Right lobe of liver (tissue), 6 donors: ENCODE results near the gene KRT83. TPM values are rescaled to one million over a fixed set of nuclear protein-coding genes. Genes with fewer than 3 reads are reported as not detected.

Source experiments
- ATAC-seq, 4 donors: fragments of 200-7000 bp; cut with Tn5 transposase; one replicate each; pipeline ENCODE4 v1.9.1; 2020; ENCODE audit warnings: mild to moderate bottlenecking in 4 of 4, moderate library complexity in 4 of 4
- DNase-seq, 3 donors: peaks; one replicate each; pipeline ENCODE4 v3.0.0-alpha.2; 2020
- H3K27ac ChIP-seq, 3 donors: fragments of 200-600 bp; one replicate each; pipeline ENCODE4 v1.8.0; 2022
- H3K27me3 ChIP-seq, 2 donors: fragments of 200-600 bp; one replicate each; pipeline ENCODE4 v1.8.0; 2022
- H3K36me3 ChIP-seq, 4 donors: fragments of 200-600 bp; sonication (generic) in 1 of 4; one replicate each; pipeline versions ENCODE4 v1.5.1 to v1.8.0; 2017 to 2022; ENCODE audit warnings: control low read depth in 1 of 4
- H3K4me1 ChIP-seq, 4 donors: fragments of 200-600 bp; sonication (generic) in 1 of 4; one replicate each; pipeline versions ENCODE4 v1.5.1 to v1.8.0; 2017 to 2022; ENCODE audit warnings: control low read depth in 1 of 4
- H3K4me3 ChIP-seq, 3 donors: fragments of 200-600 bp; one replicate each; pipeline ENCODE4 v1.8.0; 2022
- H3K9me3 ChIP-seq, 4 donors: fragments of 200-600 bp; sonication (generic) in 1 of 4; one replicate each; pipeline versions ENCODE4 v1.5.1 to v1.8.0; 2017 to 2022; ENCODE audit warnings: control low read depth in 1 of 4
- POLR2A ChIP-seq: fragments of 450-650 bp; IDR thresholded peaks from one replicate; pipeline ENCODE4 v1.6.1; 2017; ENCODE audit warnings: antibody characterized with exemption, mild to moderate bottlenecking
- WGBS: methylation state at CpG from one replicate; pipeline ENCODE4 v1.1.6; 2018; ENCODE audit warnings: low coverage, low lambda C conversion rate; ENCODE audit not compliant: insufficient coverage; ENCODE audit errors: missing lambda C conversion rate; 5-methylcytosine and 5-hydroxymethylcytosine counted together
- intact Hi-C, 2 donors: fragments of 100-400 bp; cut with DNase I; formaldehyde crosslinking; loops; one replicate each; pipeline versions ENCODE4 v1.11.2 to v1.14.1; 2022
- total RNA-seq, 6 experiments: library from RNA; depleted of rRNA in 2 of 6; stranded (reverse); fragments of >200 nt in 2 of 6; fragmentation: NEBNext Ultra II Directional in 3 of 6; extraction: Animal tissue kit (Norgen Biotek cat#: 25700) in 3 of 6; gene quantifications; one replicate each; pipeline versions ENCODE4 v1.1.0 to v1.2.4, GENCODE V29; 2016 to 2023
- TF ChIP-seq, protein P1 (sequence below), 4 donors: fragments of 200-600 bp in 3 of 4; fragments of 450-650 bp in 1 of 4; IDR thresholded peaks; one replicate each; pipeline versions ENCODE4 v1.5.1 to v1.8.0; 2016 to 2022; ENCODE audit warnings: antibody characterized with exemption in 4 of 4, mild to moderate bottlenecking in 2 of 4
- donor health status: DM: no; HTN: yes; CAD: no.
- donor health status: DM: no; HTN: no; CAD: no.
- donor health status: DM: no; HTN: no; CAD: no.
- donor health status: DM: no; HTN: yes; CAD: no.
- donor health status: DM: no; HTN: yes; CAD: no.

Gene KRT83
- total RNA-seq, 6 experiments from 2014 or later, result not detected

DNA sequence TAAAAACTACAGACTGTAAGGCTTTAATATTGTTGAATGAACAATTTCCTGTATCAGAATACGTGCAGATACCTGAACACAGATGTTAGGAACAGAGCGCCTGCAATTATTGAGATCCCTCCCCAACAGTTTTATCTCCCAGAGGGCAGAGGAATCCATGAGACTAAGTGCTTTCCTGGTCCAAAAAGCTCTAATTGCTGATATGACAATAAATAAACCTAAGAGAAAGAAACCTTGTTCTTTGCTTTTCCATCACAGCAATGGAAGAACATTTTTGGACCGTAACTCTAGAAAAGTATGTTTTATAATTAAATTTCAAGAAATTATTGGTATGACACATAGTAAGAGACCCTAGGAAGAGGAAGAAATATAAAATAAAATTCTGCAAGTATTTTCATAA lies 13.0 kb upstream of the KRT83 start:
- intact Hi-C loops, result no loop called here
- TF ChIP-seq, protein P1, sequence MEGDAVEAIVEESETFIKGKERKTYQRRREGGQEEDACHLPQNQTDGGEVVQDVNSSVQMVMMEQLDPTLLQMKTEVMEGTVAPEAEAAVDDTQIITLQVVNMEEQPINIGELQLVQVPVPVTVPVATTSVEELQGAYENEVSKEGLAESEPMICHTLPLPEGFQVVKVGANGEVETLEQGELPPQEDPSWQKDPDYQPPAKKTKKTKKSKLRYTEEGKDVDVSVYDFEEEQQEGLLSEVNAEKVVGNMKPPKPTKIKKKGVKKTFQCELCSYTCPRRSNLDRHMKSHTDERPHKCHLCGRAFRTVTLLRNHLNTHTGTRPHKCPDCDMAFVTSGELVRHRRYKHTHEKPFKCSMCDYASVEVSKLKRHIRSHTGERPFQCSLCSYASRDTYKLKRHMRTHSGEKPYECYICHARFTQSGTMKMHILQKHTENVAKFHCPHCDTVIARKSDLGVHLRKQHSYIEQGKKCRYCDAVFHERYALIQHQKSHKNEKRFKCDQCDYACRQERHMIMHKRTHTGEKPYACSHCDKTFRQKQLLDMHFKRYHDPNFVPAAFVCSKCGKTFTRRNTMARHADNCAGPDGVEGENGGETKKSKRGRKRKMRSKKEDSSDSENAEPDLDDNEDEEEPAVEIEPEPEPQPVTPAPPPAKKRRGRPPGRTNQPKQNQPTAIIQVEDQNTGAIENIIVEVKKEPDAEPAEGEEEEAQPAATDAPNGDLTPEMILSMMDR (IDR thresholded peaks at IDR 0.05), result no peak
- Histone ChIP-seq H3K27ac (no peak overlapping the region), H3K27me3 (no peaks in the 10 kb centered on the region), H3K36me3 (no peaks in the 10 kb centered on the region), H3K9me3 (no peaks in the 10 kb centered on the region), H3K4me1 (peaks cover 0 to 29% (median 4%) of the 10 kb centered on the region in 4 donors), H3K4me3 (no peak overlapping the region)
- DNase-seq, result no peak
- 77% methylated on average over 3 of the region's 3 CpGs for WGBS
- no peak for ATAC-seq

DNA sequence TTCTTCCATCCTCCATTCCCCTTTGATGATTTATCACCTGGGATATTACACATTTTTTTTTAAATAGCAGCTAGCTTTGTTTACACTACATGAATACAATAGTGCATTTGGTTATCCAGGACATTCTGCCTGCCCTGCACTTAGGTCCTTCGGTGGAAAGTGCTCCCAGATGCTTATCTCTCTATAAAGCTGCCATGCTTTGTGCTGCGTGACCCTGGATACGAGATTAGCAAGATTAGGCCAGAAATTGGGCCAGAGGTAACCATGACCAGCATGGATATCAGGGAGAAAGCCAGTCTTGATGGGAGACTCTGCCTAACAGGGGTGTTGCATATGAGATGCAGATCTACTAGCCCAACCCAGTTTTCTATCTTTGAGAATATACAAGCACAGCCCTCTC lies 12.1 kb upstream of the KRT83 start:
- intact Hi-C loops, result no loop called here
- H3K36me3 ChIP-seq, result no peaks in the 10 kb centered on the region

DNA sequence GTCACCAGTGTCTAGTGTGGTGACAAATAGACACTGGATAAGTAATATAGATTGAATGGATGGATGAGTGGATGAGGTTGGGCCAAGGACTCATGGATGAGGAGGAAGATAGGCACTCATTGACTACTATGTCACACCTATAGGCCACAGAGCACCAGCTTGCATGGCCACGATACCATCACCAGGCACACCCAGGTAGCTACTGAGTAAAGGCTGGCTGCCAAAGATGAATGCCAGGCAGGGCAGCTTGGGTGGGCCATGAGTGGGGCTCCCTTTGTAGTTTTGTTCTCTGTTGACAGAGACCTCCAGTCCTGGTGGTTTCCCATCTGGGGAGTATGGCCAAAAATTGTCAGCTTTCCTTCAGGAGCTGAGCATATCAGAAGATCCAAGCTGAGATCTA lies 11.2 kb upstream of the KRT83 start:
- TF ChIP-seq, protein P1 (IDR thresholded peaks at IDR 0.05), result no peak
- TF ChIP-seq POLR2A, result no peak

More for the DNA sequence above, 12.1 kb upstream of the KRT83 start:
- TF ChIP-seq, protein P1 (IDR thresholded peaks at IDR 0.05), result no peak
- Histone ChIP-seq H3K4me1 (peaks cover 0 to 29% (median 4%) of the 10 kb centered on the region in 4 donors), H3K4me3 (no peak overlapping the region), H3K9me3 (no peaks in the 10 kb centered on the region), H3K27me3 (no peaks in the 10 kb centered on the region), H3K27ac (no peak overlapping the region)
- WGBS, result 70% methylated on average over 2 of the region's 3 CpGs
- DNase-seq (no peak), ATAC-seq (no peak)

DNA sequence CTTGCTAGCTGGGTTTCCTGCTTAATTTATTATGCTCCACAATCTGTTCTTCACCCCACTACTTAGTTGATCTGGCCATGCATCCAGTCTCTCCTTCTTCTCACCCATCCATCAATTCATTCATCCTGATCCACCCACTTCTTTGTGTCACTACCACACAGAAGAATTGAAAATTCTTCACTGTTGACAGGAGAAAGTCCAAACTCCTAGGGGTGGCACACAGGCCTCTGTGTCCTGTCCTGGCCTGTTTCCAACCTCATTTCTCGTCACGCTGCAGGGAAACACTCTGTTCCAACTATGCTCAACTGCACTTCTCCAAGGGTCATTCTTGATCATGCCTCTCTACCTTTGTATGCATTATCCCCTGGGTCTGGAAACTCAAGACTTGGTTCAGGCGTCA lies 10.6 kb upstream of the KRT83 start:
- no peaks in the 10 kb centered on the region for H3K27me3 ChIP-seq
- H3K9me3 ChIP-seq, result no peaks in the 10 kb centered on the region
- H3K4me3 ChIP-seq, result no peak overlapping the region
- no peak for DNase-seq
- intact Hi-C loops, result no loop called here
- H3K4me1 ChIP-seq, result peaks cover 0 to 29% (median 4%) of the 10 kb centered on the region in 4 donors
- peak; percentile 33 to 52 (median 36) for ATAC-seq
- WGBS, result 53% methylated on average over 3 of the region's 3 CpGs
- H3K27ac ChIP-seq, result no peak overlapping the region
- no peaks in the 10 kb centered on the region for H3K36me3 ChIP-seq
- no peak for TF ChIP-seq POLR2A
- TF ChIP-seq, protein P1 (IDR thresholded peaks at IDR 0.05), result no peak

More for the DNA sequence above, 11.2 kb upstream of the KRT83 start:
- no CpG with 5 or more reads among the region's 1 CpG for WGBS
- H3K4me1 ChIP-seq, result peaks cover 0 to 29% (median 4%) of the 10 kb centered on the region in 4 donors
- no peaks in the 10 kb centered on the region for H3K36me3 ChIP-seq
- no peak overlapping the region for H3K27ac ChIP-seq
- no peaks in the 10 kb centered on the region for H3K27me3 ChIP-seq
- no peak for ATAC-seq
- intact Hi-C loops, result no loop called here
- no peaks in the 10 kb centered on the region for H3K9me3 ChIP-seq
- H3K4me3 ChIP-seq, result no peak overlapping the region
- DNase-seq, result no peak

DNA sequence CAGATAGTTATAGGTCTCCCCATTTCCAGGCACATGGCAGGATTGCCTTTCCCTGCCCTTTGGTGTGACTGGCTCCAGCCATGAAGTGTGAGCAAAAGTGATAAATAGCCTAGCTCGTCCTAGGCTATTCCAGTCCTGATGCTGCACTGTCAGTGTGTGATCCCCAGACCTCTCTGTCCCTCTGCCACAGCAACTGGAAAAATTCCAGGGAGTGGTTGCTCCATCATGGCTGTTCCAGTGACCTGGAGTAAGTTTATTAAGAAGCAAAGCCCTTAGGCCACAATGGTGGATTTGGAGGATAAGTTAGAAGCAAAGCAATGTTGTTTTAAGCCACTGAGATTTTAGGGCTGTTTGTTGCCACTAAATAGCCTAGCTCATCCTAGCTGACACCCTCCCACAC lies 9.8 kb upstream of the KRT83 start:
- ATAC-seq (peak in 1 of 4 donors; percentile 34), DNase-seq (peak in 1 of 3 donors; percentile 63)
- no peaks in the 10 kb centered on the region for H3K9me3 ChIP-seq
- no peaks in the 10 kb centered on the region for H3K27me3 ChIP-seq
- H3K4me3 ChIP-seq, result no peak overlapping the region
- 60% methylated on average over 1 of the region's 1 CpG for WGBS
- TF ChIP-seq, protein P1 (IDR thresholded peaks at IDR 0.05), result no peak
- no peak for TF ChIP-seq POLR2A
- H3K36me3 ChIP-seq, result no peaks in the 10 kb centered on the region
- H3K4me1 ChIP-seq, result peaks cover 0 to 29% (median 4%) of the 10 kb centered on the region in 4 donors
- intact Hi-C loops, result no loop called here
- H3K27ac ChIP-seq, result no peak overlapping the region
